Activated CD8-positive, alpha-beta T cell treated with anti-CD3 and anti-CD28 coated beads for 36 hours (primary cell): Measurements from ENCODE around the gene EFCAB9. TPM values are rescaled to one million over a fixed set of nuclear protein-coding genes. Genes with fewer than 3 reads are reported as not detected.

Experiments
- ATAC-seq: fragments of 200-7000 bp; cut with Tn5 transposase; one replicate; pipeline ENCODE4 v1.10.0; 2021; ENCODE audit warnings: mild to moderate bottlenecking, moderate library complexity
- CTCF ChIA-PET: fragments of 350-600 bp; sonication (Branson Sonifier 250); formaldehyde crosslinking; loops from one replicate; lab custom pipeline; 2021; ENCODE audit warnings: antibody characterized with exemption; lab: Charles Lee
- POLR2A ChIA-PET: fragments of 350-600 bp; sonication (Branson Sonifier 250); formaldehyde crosslinking; loops from one replicate; lab custom pipeline; 2021; ENCODE audit warnings: antibody characterized with exemption; lab: Charles Lee
- DNase-seq: peaks from one replicate; pipeline ENCODE4 v3.0.0-alpha.2; 2020
- H3K27ac Mint-ChIP-seq: one replicate; pipeline ENCODE4 v1.8.0; 2021; ENCODE audit warnings: mild to moderate bottlenecking, mixed read lengths
- H3K27me3 Mint-ChIP-seq: one replicate; pipeline ENCODE4 v1.8.0; 2021; ENCODE audit warnings: mixed read lengths
- H3K36me3 Mint-ChIP-seq: one replicate; pipeline ENCODE4 v1.8.0; 2021; ENCODE audit warnings: low read depth, mixed read lengths
- H3K4me1 Mint-ChIP-seq: one replicate; pipeline ENCODE4 v1.8.0; 2021; ENCODE audit warnings: low read depth, mixed read lengths
- H3K4me3 Mint-ChIP-seq: one replicate; pipeline ENCODE4 v1.8.0; 2021; ENCODE audit warnings: mild to moderate bottlenecking, moderate library complexity, mixed read lengths
- H3K9me3 Mint-ChIP-seq: one replicate; pipeline ENCODE4 v1.8.0; 2021; ENCODE audit warnings: mixed read lengths
- CTCF ChIP-seq: fragments of 200-600 bp; IDR thresholded peaks from one replicate; pipeline ENCODE4 v1.8.0; 2022; ENCODE audit warnings: antibody characterized with exemption, mild to moderate bottlenecking
- intact Hi-C: fragments of 100-400 bp; cut with micrococcal nuclease; formaldehyde crosslinking; loops from one replicate; pipeline ENCODE4 v1.10.0; 2022
- total RNA-seq, 2 experiments: library from RNA; stranded (reverse); gene quantifications; one replicate each; pipeline ENCODE4 v1.2.3, GENCODE V29; 2021

EFCAB9 gene
- total RNA-seq, 2 experiments from 2014 or later: not detected

- TF ChIP-seq CTCF: no peak
- ATAC-seq: peak; percentile 4
- Mint-ChIP-seq H3K36me3 (peaks cover 45% of the 10 kb centered on the region), H3K4me3 (no peak overlapping the region), H3K9me3 (no peaks in the 10 kb centered on the region), H3K4me1 (peaks cover 34% of the 10 kb centered on the region), H3K27me3 (no peaks in the 10 kb centered on the region), H3K27ac (peak overlapping the region; percentile 32)
- no peak for DNase-seq
- ChIA-PET POLR2A (interaction anchor here (0.9 to 1.1 kb wide), 2 partner anchors 16 to 114 kb away, joined by 3 read pairs; no protein-coding TSS in a partner anchor), CTCF (interaction anchor here (1.0 to 1.6 kb wide), 4 partner anchors 13 to 68 kb away, joined by 3 to 4 read pairs (median 3); partner anchors contain the start of genes STK10 and UBTD2)
- intact Hi-C loops: loop anchor here (2.0 kb wide), 1 partner anchor 50 kb away; no protein-coding TSS in a partner anchor
Measured at GRCh38 chr5:172224996-172225395, 31.0 kb downstream of the EFCAB9 start.

GRCh38 chr5:172229904-172230303 is 35.9 kb downstream of the EFCAB9 start:
- POLR2A ChIA-PET: interaction anchor here (0.7 kb wide), 1 partner anchor 83 kb away, joined by 3 read pairs; no protein-coding TSS in a partner anchor
- peaks cover 21% of the 10 kb centered on the region for H3K4me1 Mint-ChIP-seq
- peaks cover 47% of the 10 kb centered on the region for H3K36me3 Mint-ChIP-seq
- H3K27ac Mint-ChIP-seq: peak overlapping the region; percentile 22
- no peak for TF ChIP-seq CTCF
- H3K9me3 Mint-ChIP-seq: no peaks in the 10 kb centered on the region
- no peaks in the 10 kb centered on the region for H3K27me3 Mint-ChIP-seq
- DNase-seq (no peak), ATAC-seq (peak; percentile 74)
- no peak overlapping the region for H3K4me3 Mint-ChIP-seq
- CTCF ChIA-PET: interaction anchor here (0.8 to 1.9 kb wide), 4 partner anchors 39 to 53 kb away, joined by 3 to 6 read pairs (median 4); partner anchors contain the start of gene STK10
- intact Hi-C loops: no loop called here

- Mint-ChIP-seq H3K4me1 (peaks cover 42% of the 10 kb centered on the region), H3K4me3 (no peak overlapping the region), H3K9me3 (no peaks in the 10 kb centered on the region), H3K27me3 (no peaks in the 10 kb centered on the region), H3K36me3 (peaks cover 27% of the 10 kb centered on the region), H3K27ac (no peak overlapping the region)
- ATAC-seq: no peak
- POLR2A ChIA-PET: interaction anchor here (0.7 kb wide), 1 partner anchor 47 kb away, joined by 3 read pairs; no protein-coding TSS in a partner anchor
- intact Hi-C loops: no loop called here
- CTCF ChIA-PET: interaction anchor here (1.0 kb wide), 1 partner anchor 49 kb away, joined by 4 read pairs; the partner anchor contains the start of gene UBTD2
- no peak for TF ChIP-seq CTCF
- no peak for DNase-seq
Measured at GRCh38 chr5:172234031-172234430, 40.1 kb downstream of the EFCAB9 start.

- Mint-ChIP-seq H3K4me1 (peaks cover 42% of the 10 kb centered on the region), H3K9me3 (no peaks in the 10 kb centered on the region), H3K27ac (no peak overlapping the region), H3K4me3 (no peak overlapping the region), H3K27me3 (no peaks in the 10 kb centered on the region), H3K36me3 (peaks cover 21% of the 10 kb centered on the region)
- no peak for TF ChIP-seq CTCF
- peak; percentile 27 for ATAC-seq
- POLR2A ChIA-PET: interaction anchor here (1.7 kb wide), 1 partner anchor 9 kb away, joined by 5 read pairs; no protein-coding TSS in a partner anchor
- no peak for DNase-seq
- CTCF ChIA-PET: interaction anchor here (0.6 kb wide), 1 partner anchor 9 kb away, joined by 3 read pairs; no protein-coding TSS in a partner anchor
- intact Hi-C loops: no loop called here
Measured at GRCh38 chr5:172235132-172235780, 41.3 kb downstream of the EFCAB9 start.
